Smooth muscle cell of the brain vasculature (primary cell): ENCODE results near the gene IFT25.

Experiments used
- DNase-seq: peaks from one replicate; pipeline ENCODE4 v3.0.0-alpha.2; 2012; ENCODE audit warnings: low read depth, low spot score

The IFT25 gene

GRCh38 chr1:53929246-53929960 is 16.1 kb downstream of the IFT25 start:
- no peak for DNase-seq

GRCh38 chr1:53927376-53927881 is 18.1 kb downstream of the IFT25 start:
- no peak for DNase-seq

GRCh38 chr1:53919675-53920066 is 25.8 kb downstream of the IFT25 start:
- no peak for DNase-seq

GRCh38 chr1:53918343-53918742 is 27.2 kb downstream of the IFT25 start:
- no peak for DNase-seq

- no peak for DNase-seq
These were observed 32.0 kb downstream of the IFT25 start for GRCh38 chr1:53913352-53914033.

- no peak for DNase-seq
These were observed 34.1 kb downstream of the IFT25 start for GRCh38 chr1:53911442-53911841.

GRCh38 chr1:53909946-53910345 is 35.6 kb downstream of the IFT25 start:
- no peak for DNase-seq

GRCh38 chr1:53906121-53906520 is 39.4 kb downstream of the IFT25 start:
- no peak for DNase-seq

GRCh38 chr1:53905509-53905908 is 40.0 kb downstream of the IFT25 start:
- DNase-seq = no peak

- DNase-seq = no peak
These were observed 43.0 kb downstream of the IFT25 start for GRCh38 chr1:53902235-53903138.

- no peak for DNase-seq
These were observed 45.8 kb downstream of the IFT25 start for GRCh38 chr1:53899708-53900107.

GRCh38 chr1:53899206-53899628 is 46.3 kb downstream of the IFT25 start:
- DNase-seq = no peak

- DNase-seq = no peak
These were observed 48.8 kb downstream of the IFT25 start for GRCh38 chr1:53896635-53897229.

- DNase-seq = no peak
These were observed 50.1 kb downstream of the IFT25 start for GRCh38 chr1:53895421-53895820.

GRCh38 chr1:53894644-53895043 is 50.9 kb downstream of the IFT25 start:
- DNase-seq = no peak

- DNase-seq = no peak
These were observed 51.4 kb downstream of the IFT25 start, which contains the start of gene DIO1 for GRCh38 chr1:53893999-53894636. Gene DIO1, plus strand, starts transcription at chr1:53894187. Its CDS starts 24 bp downstream, at chr1:53894211.

- DNase-seq = no peak
These were observed 52.6 kb downstream of the IFT25 start for GRCh38 chr1:53892911-53893310.

GRCh38 chr1:53891678-53892077 is 53.8 kb downstream of the IFT25 start:
- DNase-seq = no peak

- DNase-seq = no peak
These were observed 54.5 kb downstream of the IFT25 start for GRCh38 chr1:53891018-53891417.

- no peak for DNase-seq
These were observed 55.0 kb downstream of the IFT25 start for GRCh38 chr1:53890522-53890941.
